ENCODE data around the gene SIGLEC14.
"Not testable (repeated sequence)": the region's sequence is repeated elsewhere in the genome, so short reads cannot be mapped to it uniquely, and the experiment has no call there.

Gene SIGLEC14

DNA sequence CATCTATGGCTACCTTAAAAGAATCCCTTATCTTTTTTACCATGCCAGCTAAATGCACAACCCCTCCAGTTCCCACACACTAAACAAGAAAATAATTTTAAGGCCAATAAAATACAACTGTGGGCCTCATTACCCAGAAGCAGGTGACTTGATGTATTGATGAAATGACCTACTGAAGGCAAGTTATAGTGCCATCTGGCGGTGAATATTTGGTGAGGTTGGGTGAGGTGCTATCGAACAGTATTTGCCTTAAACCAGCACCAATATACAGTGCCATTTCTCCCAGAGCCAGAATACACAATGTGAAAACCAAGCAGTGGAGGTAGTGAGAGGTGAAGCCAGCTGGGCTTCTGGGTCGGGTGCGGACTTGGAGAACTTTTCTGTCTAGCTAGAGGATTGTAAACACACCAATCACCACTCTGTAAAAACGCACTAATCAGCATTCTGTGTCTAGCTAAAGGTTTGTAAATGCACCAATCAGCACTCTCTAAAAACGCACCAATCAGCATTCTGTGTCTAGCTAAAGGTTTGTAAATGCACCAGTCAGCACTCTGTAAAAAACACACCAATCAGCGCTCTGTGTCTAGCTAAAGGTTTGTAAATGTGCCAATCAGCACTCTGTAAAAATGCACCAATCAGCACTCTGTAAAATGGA lies 29.4 kb upstream of the SIGLEC14 start:
- DNase-seq (ENCODE audit: low read depth in 2 of 2): not testable (repeated sequence)

DNA sequence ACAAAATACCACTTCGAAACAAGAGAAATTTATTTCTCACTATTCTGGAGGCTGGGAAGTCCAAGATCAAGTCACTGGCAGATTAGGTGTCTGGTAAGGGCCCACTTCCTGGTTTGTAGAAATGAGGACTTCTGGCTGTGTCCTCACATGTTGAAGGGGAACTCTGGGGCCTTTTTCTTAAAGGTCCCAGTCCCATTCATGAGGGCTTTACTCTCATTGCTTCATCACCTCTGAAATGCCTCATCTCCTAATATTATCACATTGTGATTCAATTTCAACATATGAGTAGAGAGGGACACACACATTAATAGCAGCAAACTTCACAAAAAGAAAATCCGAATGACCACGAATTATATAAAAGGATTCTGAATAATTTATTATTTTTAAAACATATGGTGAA lies 21.6 kb upstream of the SIGLEC14 start:
- DNase-seq (ENCODE audit: low read depth in 2 of 2): no peak

DNA sequence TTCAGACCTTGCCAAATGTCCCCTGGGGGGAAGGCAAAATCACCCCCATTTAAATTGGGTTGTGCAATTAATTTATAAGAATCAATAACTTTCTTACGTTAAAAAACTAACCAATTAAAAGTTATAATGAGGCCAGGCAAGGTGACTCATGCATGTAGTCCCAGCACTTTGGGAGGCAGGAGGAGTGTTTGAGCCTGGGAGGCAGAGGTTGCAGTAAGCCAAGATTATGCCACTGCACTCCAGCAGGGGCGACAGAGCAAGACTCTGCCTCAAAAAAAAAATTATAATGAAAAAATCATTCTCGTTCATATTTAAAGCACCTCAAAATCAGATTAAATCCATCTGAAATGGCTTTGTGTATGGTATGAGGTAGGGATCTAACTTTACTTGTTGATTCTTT lies 18.4 kb upstream of the SIGLEC14 start:
- no peak for DNase-seq (ENCODE audit: low read depth in 2 of 2)

DNA sequence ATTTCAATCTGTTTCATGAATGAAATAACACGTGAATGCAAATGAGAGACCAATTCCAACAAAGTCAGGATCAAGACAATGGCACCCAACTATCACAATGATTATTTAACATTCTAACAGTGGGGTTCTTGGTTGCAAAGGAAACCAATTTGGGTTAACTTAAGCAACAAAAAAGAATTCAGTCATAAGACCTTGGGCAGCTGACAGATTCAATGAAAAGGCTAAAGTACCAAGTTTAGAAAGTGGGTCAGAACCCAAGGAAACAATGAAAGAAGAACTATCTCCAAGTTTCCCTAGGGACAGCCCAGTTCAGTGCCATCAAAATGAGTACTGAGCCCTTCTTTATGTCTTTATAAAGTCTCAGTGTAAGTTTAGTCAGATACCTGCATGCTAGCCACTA lies 17.5 kb upstream of the SIGLEC14 start:
- DNase-seq (ENCODE audit: low read depth in 2 of 2): no peak

DNA sequence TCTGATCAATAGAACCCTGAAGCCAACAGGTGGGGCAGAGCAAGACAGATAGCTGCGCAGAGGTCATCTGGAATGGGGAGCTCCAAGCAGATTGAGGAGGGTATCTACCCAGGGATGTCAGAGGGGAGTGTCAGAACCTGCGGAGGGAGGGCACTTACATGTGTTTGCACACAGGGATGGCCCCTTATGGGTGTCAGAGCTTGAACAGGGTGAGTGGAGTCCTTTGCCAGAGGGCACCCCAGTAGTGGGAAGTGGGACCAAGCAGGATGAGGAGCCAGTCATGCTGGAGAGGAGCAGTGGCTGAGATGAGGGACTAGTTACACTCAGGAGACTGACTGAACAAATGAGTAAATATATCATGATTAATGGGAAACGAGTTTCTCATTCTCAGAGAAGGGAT lies 17.0 kb upstream of the SIGLEC14 start:
- no peak for DNase-seq (ENCODE audit: low read depth in 2 of 2)

DNA sequence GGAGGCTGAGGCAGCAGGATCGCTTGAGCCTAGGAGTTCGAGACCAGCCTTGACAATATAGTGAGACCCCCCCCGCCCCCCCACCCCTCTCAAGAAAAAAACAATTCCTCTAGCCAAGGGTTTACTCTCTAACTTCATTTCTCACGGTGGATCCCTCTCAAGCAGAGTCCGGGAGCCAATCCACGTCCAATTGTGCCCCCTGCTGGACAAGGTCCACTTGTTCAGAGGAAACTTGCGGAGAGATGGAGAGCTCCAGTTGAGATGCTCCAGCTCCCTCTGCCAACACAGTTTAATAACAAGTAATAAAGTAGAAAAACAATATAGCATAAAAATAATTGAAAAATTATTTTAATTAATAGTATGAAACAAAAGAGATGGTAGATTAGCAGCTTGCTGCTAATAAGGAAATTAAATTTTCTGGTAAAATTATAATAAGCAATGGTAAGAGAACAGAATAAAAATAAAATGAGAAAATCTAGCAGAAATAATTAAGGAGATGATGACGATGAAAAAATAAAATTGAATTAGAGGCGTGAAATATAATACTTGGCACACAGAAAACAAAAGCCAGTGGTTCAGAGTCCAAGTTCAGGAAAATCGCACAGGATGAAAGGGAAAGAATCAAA lies 14.5 kb upstream of the SIGLEC14 start:
- DNase-seq (ENCODE audit: low read depth in 2 of 2): peak in 1 of 2 donors; percentile 9

DNA sequence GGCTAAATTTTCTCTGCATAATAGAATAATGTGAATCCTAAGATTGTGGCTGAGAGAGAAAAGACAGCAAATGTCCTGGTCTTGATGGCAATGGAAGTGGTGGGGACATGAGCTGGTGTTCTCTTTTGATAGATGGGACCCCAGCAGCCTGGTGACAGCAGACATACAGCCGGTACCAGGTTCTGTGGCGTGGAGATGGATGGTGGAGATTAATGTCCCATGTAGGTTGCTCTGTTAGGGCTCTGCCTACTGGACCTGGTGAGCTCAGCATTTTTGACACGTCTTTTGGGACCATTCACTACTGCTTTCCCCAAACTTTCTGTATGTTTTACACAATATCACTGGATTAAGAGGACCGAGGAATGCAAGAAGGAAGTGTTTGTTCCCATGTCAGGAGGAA lies 8.2 kb upstream of the SIGLEC14 start:
- no peak for DNase-seq (ENCODE audit: low read depth in 2 of 2)

DNA sequence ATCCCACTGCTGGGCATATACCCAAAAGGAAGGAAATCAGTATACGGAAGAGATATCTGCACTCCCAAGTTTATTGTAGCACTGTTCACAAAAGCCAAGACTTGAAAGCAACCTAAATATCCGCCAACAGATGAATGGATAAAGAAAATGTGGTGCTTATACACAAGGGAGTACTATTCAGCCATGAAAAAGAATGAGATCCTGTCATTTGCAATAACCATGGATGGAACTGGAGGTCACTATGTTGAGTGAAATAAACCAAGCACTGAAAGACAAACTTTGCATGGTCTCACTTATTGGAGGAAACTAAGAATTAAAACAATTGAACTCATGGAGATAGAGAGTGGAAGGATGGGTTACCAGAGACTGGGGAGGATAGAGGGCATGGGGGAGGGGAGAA lies 6.5 kb upstream of the SIGLEC14 start:
- DNase-seq (ENCODE audit: low read depth in 2 of 2): no peak

DNA sequence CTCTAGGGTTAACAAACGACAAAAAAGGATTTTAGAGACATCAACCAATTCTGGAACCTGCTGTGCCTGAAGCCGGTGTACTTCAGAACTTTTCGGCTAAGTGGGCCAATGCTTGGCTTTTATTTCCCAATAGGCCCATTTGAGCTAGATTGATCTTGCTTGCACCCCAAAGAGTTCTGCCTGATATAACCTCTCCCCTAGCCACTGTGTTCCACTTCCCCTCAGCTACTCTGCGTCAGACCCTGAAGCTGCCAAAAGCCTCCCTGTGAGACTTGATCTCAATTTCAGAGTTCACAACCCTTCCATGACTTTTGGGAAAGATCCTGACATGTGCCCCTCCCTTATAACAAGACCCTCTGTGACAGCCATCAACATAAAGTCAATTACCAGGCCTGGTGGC lies 5.6 kb upstream of the SIGLEC14 start:
- DNase-seq (ENCODE audit: low read depth in 2 of 2): no peak

DNA sequence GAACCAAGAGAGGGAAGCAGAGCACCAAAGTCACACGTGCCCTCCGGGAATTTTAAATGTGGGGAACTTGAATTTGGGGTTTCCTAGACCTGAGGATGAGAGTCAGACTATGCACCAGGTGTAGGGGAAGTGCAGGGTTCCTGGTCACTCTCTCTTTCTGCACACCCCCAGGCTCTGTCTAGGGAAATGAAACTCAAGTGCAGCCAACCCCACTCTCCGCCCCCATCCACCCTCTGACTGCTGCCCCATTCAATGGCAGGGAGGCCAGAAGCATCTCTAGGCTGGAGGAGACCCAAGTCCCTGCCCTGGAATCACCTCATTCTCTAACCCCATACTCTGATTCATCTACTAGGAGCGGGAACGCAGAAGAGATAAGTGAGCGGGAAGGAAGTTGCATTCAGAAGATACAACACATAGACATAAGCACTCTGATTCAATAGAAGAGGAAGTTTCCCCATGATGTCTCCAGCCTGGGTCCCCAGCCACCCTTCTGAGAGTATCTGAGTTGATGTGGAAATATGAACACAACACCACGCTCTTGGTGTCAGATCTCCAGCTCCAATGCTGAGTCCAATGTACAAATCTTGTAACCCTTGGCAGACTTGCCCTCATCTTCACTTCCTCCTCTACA lies 4.7 kb upstream of the SIGLEC14 start:
- DNase-seq (ENCODE audit: low read depth in 2 of 2): no peak

DNA sequence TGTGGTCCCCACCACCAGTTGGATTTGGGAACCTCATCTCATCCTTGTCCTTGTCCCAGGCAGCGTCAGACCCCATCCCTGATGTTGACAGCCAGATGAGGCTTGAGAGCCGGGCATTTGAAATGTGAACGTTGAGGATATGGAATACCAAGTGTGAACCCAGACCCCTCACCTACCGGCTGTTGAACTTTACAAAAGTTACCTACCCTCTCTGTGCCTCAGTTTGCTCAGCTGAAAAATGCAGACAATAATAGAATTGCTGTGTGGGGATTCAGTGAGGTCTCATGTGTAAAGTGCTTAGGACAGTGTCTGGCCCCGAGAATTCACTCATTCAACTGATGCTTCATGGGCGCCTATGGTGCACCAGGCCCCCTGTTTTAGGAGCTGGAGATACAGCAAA lies 693 bp upstream of the SIGLEC14 start:
- no peak for DNase-seq (ENCODE audit: low read depth in 2 of 2)

DNA sequence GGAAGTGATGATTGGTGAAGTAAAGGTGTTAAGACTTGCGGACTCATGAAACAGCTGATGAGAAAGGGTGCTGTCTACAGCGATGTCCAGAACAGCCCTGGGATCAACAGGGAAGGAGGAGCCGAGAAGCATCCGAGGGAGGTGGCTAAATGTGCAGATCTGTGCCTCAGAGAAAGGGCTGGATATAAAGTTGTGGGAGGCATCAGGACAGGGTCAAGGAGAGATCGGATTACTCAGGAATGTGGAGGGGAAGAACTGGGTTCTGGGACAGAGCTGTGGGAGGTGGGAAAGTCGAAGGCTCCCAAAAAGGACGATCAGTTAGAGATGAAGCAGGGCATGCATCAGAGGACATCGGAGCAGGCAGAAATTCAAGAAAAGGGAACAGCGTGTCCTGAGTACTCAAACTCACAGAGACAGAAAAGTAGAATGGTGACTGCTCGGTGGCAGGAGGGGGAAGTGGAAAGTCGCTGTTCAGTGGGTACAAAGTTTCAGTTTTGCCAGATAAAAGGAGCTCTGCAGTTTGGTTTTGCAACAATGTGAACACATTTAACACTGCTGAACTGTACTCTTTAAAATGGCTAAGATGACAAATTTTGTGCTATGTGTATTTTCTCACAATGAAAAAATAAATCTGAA lies 1.9 kb downstream of the SIGLEC14 start:
- DNase-seq (ENCODE audit: low read depth in 2 of 2): no peak

DNA sequence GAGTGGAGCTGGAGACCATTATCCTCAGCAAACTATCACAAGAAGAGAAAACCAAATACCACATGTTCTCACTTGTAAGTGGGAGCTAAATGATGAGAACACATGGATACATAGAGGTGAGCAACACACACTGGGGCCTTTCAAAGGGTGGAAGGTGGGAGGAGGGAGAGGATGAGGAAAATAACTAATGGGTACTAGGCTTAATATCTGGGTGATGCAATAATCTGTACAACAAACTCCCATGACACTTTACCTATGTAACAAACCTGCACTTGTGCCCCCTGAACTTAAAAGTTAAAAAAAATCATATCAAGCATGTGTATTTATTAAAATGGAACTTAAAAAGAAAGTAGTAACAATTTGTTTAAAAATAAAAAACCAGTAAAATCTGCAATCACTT lies 5.0 kb downstream of the SIGLEC14 start:
- DNase-seq (ENCODE audit: low read depth in 2 of 2): no peak

DNA sequence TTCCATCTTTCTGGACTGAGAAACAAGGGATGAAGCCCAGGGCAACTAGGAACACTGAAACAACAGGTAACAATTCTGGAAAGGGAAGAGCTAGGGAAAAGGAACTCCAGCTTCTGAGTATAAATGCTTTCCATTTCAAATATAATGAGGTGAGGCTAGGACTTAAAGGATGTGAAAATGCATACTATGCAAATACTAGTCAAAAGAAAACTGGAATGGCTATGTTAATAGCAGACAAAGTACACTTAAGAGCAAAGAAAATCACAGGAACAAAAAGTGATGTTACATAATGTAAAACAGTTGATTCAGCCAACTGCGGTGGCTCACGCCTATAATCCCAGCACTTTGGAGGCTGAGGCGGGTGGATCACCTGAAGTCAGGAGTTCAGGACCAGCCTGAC lies 6.2 kb downstream of the SIGLEC14 start:
- no peak for DNase-seq (ENCODE audit: low read depth in 2 of 2)

DNA sequence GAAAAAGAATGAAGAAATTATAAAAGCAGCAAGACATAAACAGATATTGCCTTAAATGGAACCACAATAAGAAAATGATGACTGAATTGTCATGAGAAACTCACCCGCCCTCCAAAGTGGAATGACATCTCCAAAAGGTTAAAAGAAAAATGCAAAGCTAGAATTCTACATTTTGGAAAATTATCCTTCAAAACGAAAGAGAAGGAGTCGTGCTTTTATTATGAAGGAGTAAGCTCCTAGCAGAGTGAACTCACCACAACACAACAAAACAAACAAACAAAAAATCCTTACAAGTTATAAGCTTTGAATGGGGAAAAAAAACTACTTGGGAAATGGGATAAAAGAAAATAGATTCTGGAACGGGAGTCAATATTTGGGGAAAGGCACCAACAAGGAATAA lies 6.7 kb downstream of the SIGLEC14 start:
- no peak for DNase-seq (ENCODE audit: low read depth in 2 of 2)

DNA sequence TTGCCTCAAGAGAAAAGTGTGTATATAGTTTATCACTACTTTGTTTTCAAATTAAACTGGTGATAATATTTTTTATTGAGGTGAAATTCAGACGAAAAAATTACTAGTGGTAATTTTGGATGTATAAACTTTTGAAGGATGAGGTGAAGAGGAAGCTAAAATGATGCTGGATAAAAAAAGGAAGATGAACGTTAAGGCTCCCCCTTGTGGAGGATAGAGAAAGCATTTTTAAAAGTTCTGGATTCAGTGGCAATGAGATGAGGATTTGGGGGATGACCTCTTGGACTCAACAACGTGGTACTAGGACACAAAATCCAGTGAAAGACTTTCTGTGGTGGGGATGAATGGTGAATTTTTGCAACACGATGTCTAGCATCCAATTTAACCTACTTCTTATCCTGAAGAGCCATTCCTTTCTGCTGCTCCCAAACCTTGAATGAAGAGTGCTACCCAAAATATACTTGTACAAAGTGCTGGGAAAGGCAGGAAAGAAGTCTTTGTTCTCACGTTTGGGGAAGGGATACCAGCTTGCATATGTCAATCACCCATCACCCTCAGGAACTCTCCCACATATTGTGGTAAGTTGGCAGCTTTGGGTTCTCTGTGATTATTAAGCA lies 9.2 kb downstream of the SIGLEC14 start:
- DNase-seq (ENCODE audit: low read depth in 2 of 2): no peak

DNA sequence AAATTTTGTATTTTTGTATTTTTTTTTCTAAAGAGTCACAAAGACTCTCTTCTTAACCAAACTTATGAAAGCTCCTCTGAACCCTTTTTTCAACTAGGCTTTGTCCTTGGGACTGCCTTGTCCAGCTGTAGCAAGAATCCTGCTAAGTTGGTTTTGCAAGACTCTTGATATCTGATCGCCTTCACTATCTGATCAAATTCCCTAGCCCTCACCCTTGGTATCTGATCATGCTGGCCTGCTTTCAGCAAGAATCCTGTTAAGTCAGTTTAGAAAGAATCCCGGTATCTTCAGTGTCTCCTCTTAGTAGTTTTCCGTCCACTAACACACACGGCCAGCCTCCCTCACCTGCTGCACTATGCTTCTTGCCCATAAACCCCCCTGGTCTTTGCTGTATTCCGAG lies 14.5 kb downstream of the SIGLEC14 start:
- no peak for DNase-seq (ENCODE audit: low read depth in 2 of 2)

DNA sequence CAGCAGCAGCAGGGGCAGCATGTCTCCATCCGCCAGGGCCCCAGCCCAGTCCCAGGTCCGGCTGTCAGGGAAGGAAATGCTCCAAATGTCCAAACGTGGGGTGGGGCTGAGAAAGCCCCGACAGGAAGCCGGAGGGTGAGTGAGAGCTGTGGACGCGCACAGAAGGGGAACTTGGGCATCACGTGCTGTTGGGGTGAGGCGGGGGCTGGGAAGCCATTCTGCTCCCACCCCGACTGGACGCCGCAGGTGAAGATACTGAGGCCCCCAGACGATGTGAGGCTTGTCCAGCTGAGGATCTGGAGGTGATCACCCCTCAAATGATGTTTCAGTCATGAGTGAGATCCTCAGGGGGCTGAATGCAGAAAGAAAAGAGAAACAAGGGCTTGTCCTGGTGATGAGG lies 16.3 kb downstream of the SIGLEC14 start, which contains the start of gene SIGLEC5:
SIGLEC5 (minus strand) TSS at position 87 of the 400 bp plus-strand sequence; CDS start at position 21, 66 bp downstream.
- not testable (repeated sequence) for DNase-seq (ENCODE audit: low read depth in 2 of 2)

DNA sequence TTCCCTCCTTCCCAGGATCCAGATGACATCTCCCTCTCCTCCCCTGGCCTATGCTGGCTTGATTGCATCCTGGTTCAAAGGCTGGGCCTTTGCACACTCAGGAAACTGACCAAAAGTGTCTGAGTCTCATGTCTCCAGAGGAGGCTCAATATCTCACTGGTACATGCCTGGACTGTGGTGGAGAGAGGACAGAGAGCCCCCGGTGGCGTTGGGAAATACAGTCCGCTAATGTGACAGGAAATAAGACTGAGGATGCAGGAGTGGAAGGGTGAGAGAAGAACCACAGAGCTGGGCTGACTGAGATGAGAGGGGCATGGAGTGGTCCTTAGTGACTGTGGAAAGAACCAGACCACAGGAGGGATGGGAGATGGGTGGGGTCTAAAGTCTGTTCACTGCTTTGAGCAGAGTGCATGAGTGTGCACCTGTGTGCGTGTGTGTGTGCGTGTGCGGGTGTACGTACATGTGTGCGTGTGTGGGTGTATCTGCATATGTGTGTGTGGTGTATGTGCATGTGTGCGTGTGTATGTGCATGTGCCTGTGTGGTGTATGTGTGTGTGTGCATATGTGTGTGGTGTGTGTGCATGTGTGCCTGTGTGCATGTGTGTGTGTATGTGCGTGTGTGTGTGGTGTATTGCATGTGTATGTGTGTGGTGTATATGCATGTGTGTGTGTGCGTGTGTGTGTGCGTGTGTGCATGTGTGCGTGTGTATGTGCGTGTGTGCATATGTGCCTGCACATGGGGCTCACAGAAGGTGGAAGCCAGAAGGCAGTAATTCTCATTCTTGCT lies 18.3 kb downstream of the SIGLEC14 start:
- DNase-seq (ENCODE audit: low read depth in 2 of 2): no peak

DNA sequence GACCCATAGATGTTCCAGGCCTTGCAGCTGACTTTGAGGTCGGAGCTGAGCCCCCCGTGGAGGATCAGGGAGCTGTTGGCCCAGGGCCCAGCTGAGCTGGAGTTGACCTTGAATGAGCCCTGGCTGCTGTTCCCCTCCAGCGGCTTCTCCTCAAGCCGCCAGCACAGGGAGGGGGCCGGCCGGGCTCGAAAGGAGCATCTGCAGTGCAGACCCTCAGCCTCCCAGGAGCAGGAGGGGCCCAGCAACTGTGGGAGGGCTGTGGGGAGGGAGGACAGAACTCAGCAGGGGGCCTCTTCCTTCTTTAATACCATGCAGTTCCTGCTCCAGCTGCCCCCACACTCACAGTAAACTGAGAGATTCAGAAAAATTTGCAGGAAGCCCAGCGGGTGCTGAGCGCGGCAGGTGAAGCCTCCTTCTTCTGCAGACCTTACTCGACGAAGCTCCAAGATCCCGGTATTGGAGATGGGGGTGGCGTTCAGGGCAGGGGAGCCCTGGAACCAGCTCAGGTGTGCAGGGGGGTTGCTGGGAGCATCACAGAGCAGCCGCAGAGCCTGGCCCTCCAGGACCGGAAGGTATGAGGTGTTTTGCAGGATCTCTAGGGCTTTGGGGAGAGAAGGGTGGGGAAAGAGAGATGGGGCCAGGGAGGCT lies 19.0 kb downstream of the SIGLEC14 start:
- no peak for DNase-seq (ENCODE audit: low read depth in 2 of 2)

DNA sequence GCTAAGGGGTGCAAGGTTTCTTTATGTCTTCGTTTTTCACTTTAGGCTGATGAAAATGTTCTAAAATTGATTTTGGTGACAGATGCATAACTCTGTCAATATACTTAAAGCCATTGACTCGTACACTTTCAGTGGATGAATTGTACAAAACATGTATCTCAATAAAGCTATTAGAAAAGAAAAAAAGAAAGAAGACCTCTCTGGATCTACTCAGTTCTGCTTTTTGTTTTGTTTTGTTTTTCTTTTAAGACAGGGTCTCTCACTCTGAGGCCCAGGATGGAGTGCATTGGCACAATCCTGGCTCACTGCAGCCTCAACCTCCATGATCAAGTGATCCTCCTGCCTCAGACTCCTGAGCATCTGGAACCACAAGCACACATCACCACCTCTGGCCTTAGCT lies 19.9 kb downstream of the SIGLEC14 start:
- no peak for DNase-seq (ENCODE audit: low read depth in 2 of 2)

All from stimulated activated CD8-positive, alpha-beta memory T cell treated with anti-CD3 and anti-CD28 coated beads, Interleukin-2, amount 100 ng/mL, for 1 hour (primary cell).